ENCODE measurements around the gene ROR1. TPM values are rescaled to one million over a fixed set of nuclear protein-coding genes. Genes with fewer than 3 reads are reported as not detected.
A peak's percentile ranks its signal among the peaks of the same experiment; 100 is the strongest.

ROR1 gene
- total and polyA plus RNA-seq, 3 donors from 2014 or later: 3.3 to 5.1 (median 4.6) TPM

DNA sequence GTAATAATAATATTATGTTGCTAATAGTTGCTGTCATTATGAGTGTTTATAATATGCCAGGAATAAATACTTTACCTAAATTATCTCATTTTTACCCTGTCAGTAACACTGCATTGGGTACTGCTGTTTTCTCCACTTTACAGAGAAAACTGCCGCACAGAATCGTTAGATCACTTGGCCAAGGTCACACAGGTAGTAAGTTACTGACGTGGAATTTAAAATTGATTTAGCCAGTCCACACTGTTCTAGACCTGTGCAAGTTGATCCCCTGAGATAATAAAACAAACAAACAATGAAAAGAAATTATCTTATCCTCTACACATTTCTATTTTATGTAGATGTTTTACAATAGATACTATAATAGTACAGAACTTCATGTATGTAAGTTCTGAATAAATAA is 174.1 kb downstream of the ROR1 start:
- H3K27ac ChIP-seq: no peak overlapping the region
- WGBS, 2 donors: 63 to 71% methylated on average over 3 of the region's 3 CpGs
- TF ChIP-seq POLR2A (IDR thresholded peaks at IDR 0.05): no peak
- TF ChIP-seq, protein P1, sequence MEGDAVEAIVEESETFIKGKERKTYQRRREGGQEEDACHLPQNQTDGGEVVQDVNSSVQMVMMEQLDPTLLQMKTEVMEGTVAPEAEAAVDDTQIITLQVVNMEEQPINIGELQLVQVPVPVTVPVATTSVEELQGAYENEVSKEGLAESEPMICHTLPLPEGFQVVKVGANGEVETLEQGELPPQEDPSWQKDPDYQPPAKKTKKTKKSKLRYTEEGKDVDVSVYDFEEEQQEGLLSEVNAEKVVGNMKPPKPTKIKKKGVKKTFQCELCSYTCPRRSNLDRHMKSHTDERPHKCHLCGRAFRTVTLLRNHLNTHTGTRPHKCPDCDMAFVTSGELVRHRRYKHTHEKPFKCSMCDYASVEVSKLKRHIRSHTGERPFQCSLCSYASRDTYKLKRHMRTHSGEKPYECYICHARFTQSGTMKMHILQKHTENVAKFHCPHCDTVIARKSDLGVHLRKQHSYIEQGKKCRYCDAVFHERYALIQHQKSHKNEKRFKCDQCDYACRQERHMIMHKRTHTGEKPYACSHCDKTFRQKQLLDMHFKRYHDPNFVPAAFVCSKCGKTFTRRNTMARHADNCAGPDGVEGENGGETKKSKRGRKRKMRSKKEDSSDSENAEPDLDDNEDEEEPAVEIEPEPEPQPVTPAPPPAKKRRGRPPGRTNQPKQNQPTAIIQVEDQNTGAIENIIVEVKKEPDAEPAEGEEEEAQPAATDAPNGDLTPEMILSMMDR (IDR thresholded peaks at IDR 0.05): no peak
- no peaks in the 10 kb centered on the region for H3K27me3 ChIP-seq
- intact Hi-C loops (cut with DNase I; ENCODE audit: low total_unique reads): no loop called here
- DNase-seq: no peak
- H3K4me1 ChIP-seq: no peaks in the 10 kb centered on the region
- no peak overlapping the region for H3K4me3 ChIP-seq
- H3K9me3 ChIP-seq: no peaks in the 10 kb centered on the region
- H3K36me3 ChIP-seq (ENCODE audit: low read depth, missing control alignments): no peaks in the 10 kb centered on the region

DNA sequence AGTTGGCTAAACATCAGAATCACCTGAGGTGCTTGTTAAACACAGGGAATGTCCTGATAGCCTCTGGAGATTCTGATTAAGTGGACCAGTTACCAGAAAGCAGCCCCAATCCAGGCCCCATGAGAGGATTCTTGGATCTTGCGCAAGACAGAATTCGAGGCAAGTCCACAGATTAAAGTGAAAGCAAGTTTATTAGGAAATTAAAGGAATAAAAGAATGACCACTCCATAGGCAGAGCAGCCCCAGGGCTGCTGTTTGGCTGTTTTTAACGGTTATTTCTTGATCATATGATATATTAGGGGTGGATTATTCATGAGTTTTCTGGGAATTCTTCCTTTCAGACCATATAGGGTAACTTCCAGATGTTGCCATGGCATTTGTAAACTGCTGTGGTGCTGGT is 176.2 kb downstream of the ROR1 start:
- intact Hi-C loops (cut with DNase I; ENCODE audit: low total_unique reads): no loop called here
- H3K4me3 ChIP-seq: no peak overlapping the region
- TF ChIP-seq, protein P1 (IDR thresholded peaks at IDR 0.05): no peak
- no peak for TF ChIP-seq POLR2A (IDR thresholded peaks at IDR 0.05)
- no peaks in the 10 kb centered on the region for H3K4me1 ChIP-seq
- no peaks in the 10 kb centered on the region for H3K27me3 ChIP-seq
- no peaks in the 10 kb centered on the region for H3K9me3 ChIP-seq
- 57 to 58% methylated on average over 3 of the region's 3 CpGs for WGBS, 2 donors
- peak; percentile 57 for DNase-seq
- H3K36me3 ChIP-seq (ENCODE audit: low read depth, missing control alignments): no peaks in the 10 kb centered on the region
- H3K27ac ChIP-seq: peak overlapping the region; percentile 22 to 28

DNA sequence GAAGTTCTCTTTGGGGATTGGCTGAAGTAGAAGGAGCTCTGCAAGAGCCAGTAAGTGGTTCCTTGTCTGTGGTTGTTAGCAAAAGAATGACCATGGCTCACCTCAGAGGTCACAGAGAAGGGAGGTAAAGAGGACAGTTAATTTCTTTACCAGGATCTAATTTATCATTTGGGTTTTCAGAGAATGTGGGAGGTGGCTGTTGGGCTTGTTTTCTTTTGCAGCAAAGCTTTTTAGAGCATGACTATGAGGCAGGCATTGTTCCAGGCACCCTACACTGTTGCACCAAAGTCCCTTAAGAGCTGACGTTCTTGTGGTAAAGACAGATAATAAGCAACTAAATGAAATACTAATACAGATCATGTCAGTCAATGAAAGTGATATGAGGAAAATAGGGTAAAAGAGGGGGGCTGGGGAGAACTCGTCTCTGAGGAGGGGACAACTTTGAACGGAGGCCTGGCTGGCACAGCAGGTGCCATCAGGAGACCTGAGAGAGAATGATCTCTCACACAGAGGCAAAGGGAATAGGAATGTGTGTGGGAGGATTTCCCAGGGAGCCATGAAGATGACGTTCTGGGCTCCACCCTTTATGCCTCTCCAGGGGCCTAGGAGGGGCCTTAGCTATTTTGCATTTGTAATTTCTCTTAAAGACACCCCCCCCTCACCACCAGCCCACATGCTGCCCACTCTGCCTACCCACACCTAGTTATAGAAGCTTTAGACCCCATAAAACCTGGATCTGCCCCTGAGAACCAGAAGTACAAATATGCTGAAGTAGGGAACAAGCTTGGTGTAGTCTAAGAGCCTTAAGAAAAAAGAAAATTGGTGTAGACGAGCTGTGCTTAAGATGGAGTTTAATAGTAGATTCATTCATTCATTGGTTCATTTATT is 177.5 kb downstream of the ROR1 start:
- no peak for TF ChIP-seq POLR2A (IDR thresholded peaks at IDR 0.05)
- TF ChIP-seq, protein P1 (IDR thresholded peaks at IDR 0.05): no peak
- no peaks in the 10 kb centered on the region for H3K9me3 ChIP-seq
- no peak overlapping the region for H3K27ac ChIP-seq
- intact Hi-C loops (cut with DNase I; ENCODE audit: low total_unique reads): no loop called here
- 59 to 66% methylated on average over 5 of the region's 5 CpGs for WGBS, 2 donors
- DNase-seq: no peak
- no peak overlapping the region for H3K4me3 ChIP-seq
- no peaks in the 10 kb centered on the region for H3K36me3 ChIP-seq (ENCODE audit: low read depth, missing control alignments)
- H3K27me3 ChIP-seq: no peaks in the 10 kb centered on the region
- no peaks in the 10 kb centered on the region for H3K4me1 ChIP-seq

DNA sequence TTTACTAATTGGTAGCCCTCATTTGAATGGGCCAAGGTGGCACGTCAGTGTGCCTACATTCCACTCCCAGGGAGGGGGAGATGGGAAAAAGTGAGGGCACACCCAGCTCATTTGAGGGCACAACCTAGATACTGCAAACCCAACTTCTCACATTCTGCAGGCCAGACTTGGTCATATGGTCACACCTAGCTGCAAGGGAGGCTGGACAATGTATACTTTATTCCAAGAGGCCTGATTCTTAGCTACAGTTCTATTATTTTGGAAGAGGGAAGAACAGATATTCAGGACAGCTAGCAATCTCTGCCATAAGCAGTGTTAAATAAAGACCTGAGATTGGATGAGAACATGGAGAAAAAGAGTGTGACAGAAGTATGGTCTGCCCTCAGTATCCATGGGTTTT is 180.4 kb downstream of the ROR1 start:
- H3K9me3 ChIP-seq: no peaks in the 10 kb centered on the region
- intact Hi-C loops (cut with DNase I; ENCODE audit: low total_unique reads): no loop called here
- WGBS, 2 donors: 89 to 95% methylated on average over 1 of the region's 1 CpG

More for the DNA sequence above, 180.4 kb downstream of the ROR1 start:
- no peak for DNase-seq
- Histone ChIP-seq H3K4me3 (no peak overlapping the region), H3K36me3 (ENCODE audit: low read depth, missing control alignments) (no peaks in the 10 kb centered on the region), H3K27ac (no peak overlapping the region), H3K4me1 (no peaks in the 10 kb centered on the region), H3K27me3 (no peaks in the 10 kb centered on the region)
- TF ChIP-seq, protein P1 (IDR thresholded peaks at IDR 0.05): no peak
- no peak for TF ChIP-seq POLR2A (IDR thresholded peaks at IDR 0.05)

Data from testis (tissue), 3 donors.